CD4-positive, alpha-beta T cell treated with Interleukin-1 beta for 1 hour (primary cell): ENCODE data around the gene DCLK2.

Experiments
- DNase-seq, 2 donors: peaks; one replicate each; pipeline ENCODE4 v3.0.0-alpha.2; 2020 to 2022

Gene DCLK2

DNA sequence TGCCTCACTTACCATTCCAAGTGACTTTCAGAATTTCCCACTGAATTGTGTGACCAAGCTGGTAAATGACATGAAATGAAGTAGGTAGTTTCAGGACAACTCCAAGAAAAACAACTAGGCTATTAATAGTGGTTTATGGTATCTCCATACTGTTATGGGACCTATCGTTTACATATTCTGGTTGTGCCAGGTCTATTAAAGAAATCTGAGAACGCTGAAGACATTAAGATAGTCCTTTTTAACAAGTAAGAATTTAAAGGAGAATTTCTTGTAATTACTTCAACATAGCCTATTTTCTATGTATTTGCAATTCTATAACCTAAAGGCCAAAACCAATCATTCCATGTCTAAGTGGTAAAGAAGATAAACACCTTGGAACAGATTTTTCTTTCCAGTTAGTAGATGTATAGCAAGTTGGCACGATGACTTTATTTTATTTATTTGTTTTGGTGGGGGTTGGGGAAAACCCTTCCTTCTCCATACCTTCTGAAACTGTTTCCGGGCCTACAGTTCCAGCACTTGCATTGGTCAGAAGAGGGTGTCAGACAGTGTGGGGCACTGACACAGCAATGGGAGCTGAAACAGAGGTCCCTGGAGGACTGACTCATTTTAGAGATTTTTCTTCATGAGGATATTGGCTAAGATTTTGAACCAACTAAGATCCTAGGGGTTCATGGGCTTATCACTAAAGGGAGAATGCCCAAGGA is 7.6 kb upstream of the DCLK2 start:
- no peak for DNase-seq

DNA sequence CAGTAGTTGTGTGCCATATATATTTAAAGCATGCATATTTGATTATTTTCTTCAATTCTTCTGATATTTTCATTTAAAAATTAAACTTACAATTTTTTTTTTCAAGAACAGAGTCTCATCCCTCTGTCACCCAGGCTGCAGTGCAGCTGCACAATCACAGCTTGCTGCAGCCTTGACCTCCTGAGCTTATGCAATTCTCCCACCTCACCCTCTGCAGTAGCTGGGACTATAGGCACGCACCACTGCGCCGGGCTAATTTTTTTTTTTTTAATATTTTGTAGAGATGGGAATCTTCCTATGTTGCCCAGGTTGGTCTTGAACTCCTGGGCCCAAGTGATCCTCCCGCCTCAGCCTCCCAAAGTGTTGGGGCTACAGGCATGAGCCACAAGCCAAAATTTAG is 5.8 kb upstream of the DCLK2 start:
- no peak for DNase-seq

DNA sequence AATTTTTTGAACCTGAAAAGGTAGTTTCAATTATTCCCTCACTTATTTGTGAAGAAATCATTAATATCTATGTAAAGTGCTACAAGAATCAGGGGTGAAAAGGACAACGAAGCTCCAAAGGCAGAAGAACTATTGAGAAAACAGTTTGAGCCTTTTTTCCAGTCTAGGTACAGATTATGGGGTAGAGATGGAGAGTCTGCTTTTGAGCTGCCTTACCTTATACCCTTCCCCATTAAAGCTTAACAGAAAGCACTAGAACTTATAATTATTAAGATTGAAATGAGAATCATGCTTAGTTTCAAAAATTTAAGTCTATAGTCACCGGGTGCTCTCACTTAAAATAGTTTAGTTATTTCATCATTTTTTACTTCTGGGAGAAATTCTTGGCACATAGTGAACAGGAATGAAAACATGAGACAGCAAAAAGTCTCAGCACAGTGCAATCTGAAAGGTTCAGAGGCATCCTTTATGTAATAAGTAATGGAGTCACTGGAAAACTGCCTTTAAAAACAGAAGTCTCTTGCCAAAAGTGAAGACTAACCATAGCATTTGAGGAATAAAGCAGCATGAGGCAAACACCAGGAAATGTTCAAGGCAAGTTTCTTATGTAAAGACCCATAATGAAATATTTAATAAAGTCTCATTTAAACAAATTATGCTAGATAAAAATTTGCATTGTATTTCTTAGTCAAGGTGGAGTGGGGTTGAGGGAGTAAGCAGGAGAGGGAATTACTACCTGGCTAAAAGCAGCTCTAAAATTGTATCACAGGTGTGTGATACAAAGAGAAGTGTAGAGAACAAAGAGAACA is 5.1 kb upstream of the DCLK2 start:
- no peak for DNase-seq

DNA sequence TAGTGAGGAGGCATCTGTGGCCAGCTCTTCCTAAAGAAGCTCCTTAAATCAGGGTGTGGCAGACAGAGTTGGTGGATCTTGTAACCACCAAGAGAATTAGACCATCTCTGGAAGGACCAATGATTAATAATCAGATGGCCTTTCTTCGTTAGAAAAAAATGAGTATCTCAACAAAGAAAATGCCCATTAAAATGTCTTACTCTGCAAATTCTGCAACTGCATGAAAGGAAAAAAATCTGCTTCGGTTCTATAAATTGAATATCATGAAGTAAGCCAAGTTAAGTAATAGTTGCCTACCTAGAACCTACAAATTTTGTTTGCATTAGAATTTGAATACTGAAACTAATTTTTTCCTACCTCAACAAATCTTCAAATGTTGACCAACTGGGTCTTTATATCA is 4.2 kb upstream of the DCLK2 start:
- DNase-seq: no peak

DNA sequence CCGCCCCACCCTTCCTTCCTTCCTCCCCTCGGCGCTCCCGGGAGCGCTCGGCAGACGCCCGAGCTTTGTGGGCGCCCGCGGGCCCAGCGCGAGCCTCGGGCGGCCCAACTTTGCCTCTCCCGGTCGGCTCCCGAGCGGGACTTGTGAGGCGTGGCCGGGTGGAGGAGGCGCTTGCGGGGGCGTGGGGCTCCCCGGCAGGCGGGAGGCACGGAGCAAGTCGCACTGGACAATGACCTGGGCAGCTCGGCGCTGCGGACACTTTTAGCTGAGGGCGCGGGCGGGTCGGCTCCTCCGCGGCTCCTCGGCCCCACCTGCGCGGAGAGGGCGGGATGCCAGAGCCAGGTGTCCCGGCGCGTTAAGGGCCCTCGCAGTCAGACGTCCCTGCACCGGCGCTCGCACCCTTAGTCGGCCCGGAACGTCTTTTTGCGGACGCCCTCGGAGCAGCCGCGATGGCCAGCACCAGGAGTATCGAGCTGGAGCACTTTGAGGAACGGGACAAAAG is 385 bp downstream of the DCLK2 start:
- no peak for DNase-seq

DNA sequence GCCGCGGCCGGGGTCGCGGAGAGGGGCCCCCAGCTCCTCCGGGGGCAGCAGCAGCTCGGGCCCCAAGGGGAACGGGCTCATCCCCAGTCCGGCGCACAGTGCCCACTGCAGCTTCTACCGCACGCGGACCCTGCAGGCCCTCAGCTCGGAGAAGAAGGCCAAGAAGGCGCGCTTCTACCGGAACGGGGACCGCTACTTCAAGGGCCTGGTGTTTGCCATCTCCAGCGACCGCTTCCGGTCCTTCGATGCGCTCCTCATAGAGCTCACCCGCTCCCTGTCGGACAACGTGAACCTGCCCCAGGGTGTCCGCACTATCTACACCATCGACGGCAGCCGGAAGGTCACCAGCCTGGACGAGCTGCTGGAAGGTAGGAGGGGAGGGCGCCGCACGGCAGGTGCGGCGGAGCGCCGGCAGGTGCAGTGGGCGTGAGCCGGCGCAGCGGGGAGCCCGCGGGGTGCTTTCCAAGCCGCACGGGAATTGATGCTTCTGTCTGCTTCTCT is 886 bp downstream of the DCLK2 start:
- DNase-seq: peak in 1 of 2 donors; percentile 21

DNA sequence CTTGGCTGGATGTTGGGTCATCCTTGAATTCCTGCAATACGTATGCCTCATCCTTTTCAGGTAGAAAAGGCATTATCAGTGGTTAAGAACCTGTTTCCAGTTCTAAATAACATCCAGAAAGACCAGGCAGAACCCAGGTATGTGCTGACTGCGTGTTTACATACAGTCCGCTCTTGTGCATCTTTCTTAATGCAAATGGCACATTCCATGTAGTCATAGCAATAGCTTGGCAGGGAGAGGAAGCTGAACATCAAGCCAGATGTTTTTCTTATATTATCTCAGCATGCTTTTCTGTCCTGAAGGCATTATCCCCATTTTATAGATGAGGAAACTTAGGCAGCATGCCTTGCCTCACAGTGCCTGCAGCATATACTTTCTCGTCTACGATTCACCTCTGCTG is 2.1 kb downstream of the DCLK2 start:
- DNase-seq: no peak

DNA sequence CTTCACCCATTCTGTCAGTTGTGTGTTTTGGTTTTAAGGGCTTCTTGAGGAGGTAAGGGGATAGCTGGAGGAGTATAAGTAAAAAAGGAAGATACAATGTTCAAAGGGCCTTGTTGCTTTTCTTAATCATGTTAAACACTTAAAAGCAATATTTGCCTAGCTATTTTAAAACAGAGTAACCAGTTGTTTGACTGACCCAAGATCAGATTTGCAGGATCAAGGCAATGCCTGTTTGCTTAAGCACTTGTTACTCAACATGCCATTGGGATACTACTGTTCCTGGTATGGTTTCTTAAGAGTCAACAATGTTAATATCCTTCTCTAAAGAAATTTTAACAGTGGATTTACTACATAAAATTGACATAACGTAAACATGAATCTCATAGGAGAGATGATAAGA is 2.6 kb downstream of the DCLK2 start:
- DNase-seq: no peak

DNA sequence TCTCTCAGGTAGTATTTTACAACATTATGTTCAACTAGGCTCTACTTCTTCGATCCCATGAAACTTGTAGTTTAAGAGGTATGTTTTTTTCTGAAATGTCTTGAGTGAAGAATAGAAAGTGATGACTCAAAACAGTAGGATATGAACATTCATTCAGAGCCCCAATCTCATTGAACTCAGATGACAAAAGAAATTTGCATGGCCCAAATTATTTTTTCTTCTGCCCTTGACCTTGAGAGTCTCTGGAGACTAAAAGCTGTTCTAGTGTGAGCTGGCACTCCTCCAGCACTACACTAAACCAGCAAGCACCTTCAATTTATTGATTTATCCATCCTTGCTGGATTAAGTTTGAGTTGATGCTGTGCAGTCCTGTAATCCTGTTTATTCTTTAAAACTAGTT is 4.0 kb downstream of the DCLK2 start:
- no peak for DNase-seq

DNA sequence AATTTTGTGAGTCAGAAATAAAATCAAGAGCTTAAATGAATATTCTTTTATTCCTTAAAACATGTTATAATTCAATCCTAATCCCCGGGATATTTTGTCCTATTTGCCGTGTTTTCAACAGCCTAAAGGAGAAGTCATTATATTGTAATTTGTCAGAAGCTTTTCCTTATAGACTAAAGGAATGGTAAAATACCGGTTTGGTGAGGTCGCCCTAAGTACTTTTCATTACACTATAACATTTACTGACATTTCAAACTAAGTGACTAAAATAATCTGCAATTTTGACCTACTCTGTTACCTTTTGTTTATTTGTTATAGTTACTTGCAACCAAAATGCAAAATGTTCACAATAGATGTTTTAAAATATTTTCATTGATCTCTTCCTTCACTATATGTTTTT is 8.8 kb downstream of the DCLK2 start:
- no peak for DNase-seq

DNA sequence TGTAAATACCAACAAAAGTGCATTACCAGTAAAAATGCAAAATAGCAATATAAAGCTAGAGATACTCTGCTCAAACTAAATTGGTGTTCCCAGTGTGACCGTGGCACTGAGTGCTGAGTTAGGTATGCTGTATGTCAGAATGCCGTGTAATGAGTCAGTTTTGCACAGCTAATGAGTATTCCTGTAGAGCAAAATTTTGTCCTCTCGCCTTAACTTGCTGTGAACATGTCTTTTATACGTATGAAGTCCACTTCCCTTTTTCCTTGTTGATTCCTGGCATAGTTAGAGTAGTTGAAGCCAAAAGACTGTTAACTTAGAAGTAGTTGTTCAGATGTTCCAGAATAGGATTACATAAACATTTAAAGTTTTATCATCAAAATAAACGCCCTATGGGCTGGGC is 11.5 kb downstream of the DCLK2 start:
- DNase-seq: no peak

DNA sequence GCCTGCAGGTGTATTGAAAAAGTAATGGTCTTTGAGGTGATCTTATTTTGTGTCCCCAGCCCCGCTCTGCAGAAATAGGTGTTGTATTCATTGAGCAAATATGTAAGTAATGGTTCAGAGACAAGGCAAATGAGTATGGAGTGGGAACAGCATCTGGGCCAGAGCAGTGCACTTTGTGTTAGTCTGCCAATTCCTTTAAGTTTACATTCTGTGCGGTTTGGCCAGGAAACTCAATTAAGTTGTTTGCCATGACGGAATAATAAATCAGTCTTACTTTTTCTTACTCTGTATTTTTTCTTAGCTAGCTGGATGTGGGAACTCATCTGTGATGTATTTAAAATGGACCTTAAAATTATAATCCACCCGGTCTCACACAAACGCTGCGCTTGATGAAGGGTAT is 12.6 kb downstream of the DCLK2 start:
- DNase-seq: no peak

DNA sequence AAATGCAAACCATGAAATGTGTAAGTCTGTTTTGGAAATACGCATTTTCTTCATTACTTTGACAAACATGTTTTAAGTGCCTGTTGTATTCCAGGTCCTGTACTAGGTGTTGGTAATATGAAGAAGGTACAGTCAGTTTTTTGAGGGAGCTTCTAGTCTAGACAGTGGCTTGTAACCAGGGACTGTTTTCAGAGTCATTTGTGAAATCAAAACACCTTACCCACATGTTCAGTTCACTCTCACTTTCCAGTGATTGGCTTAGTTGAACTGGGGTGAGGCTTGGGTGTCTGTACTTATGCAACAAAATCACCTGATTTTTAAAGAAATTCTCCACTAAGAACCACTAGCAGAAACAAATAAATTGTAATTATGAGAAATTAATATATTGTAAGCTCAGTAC is 16.4 kb downstream of the DCLK2 start:
- DNase-seq: no peak

DNA sequence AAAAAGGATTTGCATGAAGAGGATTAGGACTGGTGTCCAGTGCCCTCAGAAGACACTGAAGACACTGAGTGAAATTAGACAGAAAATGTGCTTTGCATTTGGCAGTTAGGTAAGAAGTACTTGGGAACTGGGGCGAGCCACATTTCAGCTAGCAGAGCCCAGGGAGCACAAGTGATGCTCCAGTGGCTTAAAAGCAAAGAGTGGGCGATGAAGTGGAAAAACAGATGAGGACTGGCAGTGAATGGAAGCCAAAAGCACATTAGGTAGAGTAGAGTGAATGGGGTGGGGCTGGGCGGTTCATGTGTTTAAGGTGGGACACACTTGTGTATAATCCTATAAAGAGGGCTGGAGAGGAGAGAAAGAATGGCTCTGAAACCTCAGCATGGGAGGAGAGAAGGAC is 18.4 kb downstream of the DCLK2 start:
- no peak for DNase-seq

DNA sequence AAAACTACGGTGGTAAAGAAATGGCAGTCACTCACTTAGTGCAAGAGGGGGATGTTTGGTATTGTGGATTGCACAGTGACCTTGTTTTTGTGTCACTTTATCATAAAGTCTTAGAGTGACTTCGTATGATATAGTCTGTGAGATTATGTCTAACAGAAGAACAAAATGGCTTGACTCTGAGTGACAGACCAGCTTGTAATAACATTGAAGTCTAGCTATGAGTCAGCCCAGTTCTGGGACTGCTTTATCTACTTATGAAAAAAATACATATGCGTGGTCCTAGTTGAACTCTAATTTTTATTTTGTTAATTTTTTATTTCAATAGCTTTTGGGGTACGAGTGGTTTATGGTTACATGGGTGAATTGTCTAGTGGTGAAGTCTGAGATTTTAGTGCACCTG is 20.0 kb downstream of the DCLK2 start:
- no peak for DNase-seq

DNA sequence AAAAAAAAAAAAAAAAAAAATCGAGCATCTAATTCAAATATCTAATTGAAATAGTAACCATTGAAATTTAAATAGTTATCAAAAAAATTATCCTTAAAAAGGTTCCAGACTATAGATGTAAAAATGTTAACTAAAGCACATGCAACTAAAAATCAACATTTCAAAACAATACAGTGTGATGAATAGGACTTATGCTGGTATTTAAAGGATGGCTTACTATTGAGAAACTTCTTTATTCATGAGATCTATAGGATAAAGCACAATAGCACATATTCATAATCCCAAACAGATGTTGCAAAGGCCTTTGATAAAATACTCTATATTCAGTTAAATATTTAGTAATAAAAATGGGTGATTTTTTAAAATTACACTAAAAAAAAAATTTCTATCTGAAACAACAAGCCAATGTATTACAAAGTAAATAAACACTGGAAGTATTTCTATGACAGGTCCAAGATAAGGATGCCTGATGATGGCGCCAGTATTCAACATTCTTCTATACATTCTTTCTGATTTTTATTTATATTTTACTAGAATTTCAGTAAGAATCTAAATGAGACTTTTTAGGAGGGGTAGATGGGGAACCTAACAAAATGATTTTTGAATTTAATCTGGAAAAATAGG is 26.3 kb downstream of the DCLK2 start:
- no peak for DNase-seq

DNA sequence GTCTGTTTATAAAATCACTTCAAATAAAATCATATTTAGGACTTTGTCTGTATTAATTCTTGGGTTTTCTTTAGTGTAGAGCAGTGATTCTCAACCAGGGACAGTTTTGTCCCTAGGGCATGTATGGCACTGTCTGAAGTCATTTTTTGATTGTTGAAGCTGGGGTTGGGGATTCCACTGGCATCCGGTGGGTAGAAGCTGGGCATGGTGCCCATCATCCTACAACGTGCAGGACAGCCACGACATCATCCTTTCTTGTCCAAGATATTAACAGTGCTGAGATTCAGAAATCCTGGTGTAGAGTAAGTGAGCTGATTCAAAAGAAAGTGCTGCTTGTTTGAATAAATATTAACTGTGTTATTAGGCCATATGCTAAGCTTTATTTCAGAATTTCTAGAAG is 28.6 kb downstream of the DCLK2 start:
- no peak for DNase-seq

DNA sequence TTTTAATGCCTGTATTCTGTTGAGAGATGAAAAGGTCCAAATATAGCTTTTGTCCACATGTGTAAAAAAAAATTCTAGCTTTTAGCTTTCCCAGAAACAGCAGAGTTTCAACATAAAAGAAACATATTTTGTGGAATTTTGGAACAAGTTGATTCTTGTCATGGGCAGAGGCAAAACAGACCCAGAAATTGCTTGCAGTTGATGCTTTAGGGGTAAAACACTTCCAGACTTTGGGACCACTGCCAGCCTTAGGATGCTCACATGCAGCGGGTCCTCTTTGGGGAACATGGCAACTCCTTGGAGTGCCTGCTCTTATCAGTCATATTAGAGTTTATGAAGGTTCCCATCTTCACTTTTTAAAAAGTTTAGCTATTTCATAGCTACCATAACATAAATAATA is 30.4 kb downstream of the DCLK2 start:
- no peak for DNase-seq

DNA sequence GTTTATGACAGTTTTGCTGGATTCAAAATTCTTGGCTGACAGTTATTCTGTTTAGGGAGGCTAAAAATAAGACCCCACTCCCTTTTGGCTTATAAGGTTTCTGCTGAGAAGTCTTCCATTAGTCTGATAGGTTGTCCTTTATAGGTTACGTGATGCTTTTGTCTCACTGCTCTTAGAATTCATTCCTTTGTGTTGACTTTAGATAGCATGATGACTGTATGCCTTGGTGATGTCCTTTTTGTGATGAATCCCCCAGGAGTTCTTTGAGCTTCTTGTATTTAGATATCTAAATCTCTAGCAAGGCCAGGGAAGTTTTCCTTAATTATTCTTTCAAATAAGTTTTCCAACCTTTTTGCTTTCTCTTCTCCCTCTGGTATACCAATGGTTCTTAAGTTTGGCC is 36.4 kb downstream of the DCLK2 start:
- no peak for DNase-seq

DNA sequence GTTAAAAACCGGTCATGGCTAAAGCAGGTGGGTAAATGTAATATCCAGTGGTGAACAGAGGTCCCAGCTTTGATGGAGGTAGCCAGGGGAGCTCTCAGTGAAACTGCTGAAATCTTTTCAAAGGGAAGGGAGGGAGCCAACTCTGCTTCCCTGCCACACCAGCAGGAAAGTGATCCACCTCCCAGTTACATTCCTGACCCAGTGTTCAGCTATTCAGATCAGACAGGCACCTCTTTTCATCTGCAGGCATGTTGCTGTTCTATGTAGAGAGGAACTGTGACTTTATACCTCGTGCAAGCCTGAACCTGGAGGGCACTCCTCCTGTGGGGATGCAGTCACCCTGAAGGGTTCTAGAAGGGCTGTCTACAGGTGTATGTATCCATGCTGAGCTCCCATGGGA is 37.6 kb downstream of the DCLK2 start:
- DNase-seq: no peak

DNA sequence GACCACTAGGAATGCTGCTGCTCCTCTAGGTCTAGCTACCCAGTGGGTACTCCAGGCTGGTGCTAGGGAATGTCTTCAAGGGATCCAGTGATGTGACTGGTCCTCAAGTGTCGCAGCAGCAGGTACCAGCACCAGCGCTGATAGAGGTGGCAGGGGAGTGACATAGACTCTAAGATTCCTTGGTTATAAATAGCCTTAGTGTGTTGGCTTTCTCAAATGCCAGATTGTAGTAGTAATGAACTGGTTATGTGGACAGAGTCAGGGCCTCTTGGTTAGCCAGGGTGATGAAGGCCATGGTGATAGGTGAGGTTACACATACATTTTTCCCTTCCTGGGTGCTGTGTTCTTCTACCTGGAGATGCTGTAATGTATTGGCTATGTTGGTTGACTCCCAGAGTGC is 38.3 kb downstream of the DCLK2 start:
- DNase-seq: no peak

DNA sequence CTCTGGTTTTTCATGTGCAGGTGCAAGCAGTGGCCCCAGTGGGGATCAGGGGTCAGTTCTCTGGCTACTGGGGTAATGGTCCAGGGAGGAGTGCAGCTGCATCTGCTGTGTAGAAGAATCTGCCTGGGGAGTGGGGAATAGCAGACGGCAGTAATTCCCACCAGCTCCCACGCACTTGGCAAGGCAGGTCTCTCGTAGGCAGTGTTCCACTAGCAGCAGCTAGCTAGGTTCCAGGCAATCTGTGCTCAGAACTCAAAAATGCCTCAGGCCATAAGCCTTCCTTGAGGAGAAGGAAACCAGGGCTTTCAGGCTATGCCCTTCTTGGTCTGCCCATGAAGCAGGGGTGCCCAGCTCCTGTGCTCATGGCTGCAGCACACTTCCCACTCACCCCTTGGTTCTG is 38.8 kb downstream of the DCLK2 start:
- DNase-seq: no peak

DNA sequence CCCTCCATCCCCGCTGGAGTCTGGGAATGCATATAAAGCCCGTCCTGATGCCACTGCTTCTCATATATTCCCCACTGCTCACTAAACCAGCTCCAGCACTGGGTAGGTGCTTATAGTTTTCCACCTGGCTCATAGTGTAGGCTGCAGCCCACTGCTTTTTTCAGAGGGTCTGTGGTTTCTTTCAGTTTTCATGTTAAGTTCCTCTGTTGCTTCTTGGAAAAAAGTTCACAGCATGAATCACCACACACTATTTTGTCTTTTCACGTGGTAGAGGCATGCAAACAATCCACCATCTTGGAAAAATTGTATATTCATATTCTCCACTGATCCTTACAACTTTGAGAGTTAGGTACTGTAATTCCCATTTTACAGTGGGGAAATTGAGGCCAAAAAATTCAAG is 39.4 kb downstream of the DCLK2 start:
- no peak for DNase-seq

DNA sequence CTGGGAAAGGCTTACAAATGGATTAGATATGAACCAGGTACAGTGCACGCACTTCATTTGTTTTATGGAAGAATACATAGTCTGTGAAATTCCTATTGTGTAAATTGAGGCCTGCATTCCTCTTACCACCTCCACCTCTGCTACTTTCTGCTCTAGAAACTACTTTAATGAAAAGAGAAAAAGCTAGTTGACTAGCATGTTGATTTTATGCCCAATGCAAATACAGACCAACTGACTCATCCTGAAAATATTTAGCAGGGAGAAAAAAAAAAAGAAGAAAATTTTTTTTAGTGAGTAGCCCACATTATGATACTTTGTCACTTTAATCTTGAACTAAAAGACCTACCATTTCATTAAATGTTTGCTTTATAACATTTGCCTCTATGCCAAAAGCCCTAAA is 41.2 kb downstream of the DCLK2 start:
- no peak for DNase-seq
